ENCODE measurements around the gene ARHGEF28.

ARHGEF28 gene

GRCh38 chr5:73759771-73760170 lies 133.8 kb downstream of the ARHGEF28 start:
- TF ChIP-seq, protein P1, sequence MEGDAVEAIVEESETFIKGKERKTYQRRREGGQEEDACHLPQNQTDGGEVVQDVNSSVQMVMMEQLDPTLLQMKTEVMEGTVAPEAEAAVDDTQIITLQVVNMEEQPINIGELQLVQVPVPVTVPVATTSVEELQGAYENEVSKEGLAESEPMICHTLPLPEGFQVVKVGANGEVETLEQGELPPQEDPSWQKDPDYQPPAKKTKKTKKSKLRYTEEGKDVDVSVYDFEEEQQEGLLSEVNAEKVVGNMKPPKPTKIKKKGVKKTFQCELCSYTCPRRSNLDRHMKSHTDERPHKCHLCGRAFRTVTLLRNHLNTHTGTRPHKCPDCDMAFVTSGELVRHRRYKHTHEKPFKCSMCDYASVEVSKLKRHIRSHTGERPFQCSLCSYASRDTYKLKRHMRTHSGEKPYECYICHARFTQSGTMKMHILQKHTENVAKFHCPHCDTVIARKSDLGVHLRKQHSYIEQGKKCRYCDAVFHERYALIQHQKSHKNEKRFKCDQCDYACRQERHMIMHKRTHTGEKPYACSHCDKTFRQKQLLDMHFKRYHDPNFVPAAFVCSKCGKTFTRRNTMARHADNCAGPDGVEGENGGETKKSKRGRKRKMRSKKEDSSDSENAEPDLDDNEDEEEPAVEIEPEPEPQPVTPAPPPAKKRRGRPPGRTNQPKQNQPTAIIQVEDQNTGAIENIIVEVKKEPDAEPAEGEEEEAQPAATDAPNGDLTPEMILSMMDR (IDR thresholded peaks at IDR 0.05; ENCODE audit: insufficient read depth, low read length): no peak
- TF ChIP-seq POLR2AphosphoS5 (IDR thresholded peaks at IDR 0.05; ENCODE audit: low read depth) (no peak), GABPA (IDR thresholded peaks at IDR 0.05; ENCODE audit: low read depth) (no peak), SPI1 (IDR thresholded peaks at IDR 0.05; ENCODE audit: borderline replicate concordance, low read depth) (no peak)
- TF ChIP-seq, protein P2, sequence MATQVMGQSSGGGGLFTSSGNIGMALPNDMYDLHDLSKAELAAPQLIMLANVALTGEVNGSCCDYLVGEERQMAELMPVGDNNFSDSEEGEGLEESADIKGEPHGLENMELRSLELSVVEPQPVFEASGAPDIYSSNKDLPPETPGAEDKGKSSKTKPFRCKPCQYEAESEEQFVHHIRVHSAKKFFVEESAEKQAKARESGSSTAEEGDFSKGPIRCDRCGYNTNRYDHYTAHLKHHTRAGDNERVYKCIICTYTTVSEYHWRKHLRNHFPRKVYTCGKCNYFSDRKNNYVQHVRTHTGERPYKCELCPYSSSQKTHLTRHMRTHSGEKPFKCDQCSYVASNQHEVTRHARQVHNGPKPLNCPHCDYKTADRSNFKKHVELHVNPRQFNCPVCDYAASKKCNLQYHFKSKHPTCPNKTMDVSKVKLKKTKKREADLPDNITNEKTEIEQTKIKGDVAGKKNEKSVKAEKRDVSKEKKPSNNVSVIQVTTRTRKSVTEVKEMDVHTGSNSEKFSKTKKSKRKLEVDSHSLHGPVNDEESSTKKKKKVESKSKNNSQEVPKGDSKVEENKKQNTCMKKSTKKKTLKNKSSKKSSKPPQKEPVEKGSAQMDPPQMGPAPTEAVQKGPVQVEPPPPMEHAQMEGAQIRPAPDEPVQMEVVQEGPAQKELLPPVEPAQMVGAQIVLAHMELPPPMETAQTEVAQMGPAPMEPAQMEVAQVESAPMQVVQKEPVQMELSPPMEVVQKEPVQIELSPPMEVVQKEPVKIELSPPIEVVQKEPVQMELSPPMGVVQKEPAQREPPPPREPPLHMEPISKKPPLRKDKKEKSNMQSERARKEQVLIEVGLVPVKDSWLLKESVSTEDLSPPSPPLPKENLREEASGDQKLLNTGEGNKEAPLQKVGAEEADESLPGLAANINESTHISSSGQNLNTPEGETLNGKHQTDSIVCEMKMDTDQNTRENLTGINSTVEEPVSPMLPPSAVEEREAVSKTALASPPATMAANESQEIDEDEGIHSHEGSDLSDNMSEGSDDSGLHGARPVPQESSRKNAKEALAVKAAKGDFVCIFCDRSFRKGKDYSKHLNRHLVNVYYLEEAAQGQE (IDR thresholded peaks at IDR 0.05; ENCODE audit: insufficient replicate concordance, low read depth): no peak
- no peak for DNase-seq (ENCODE audit: low read depth in 1 of 2, low spot score in 1 of 2)
- H3K27ac ChIP-seq (replicated peaks): no peak overlapping the region

GRCh38 chr5:73763300-73764032 lies 137.5 kb downstream of the ARHGEF28 start:
- no peak for DNase-seq (ENCODE audit: low read depth in 1 of 2, low spot score in 1 of 2)
- H3K27me3 ChIP-seq (ENCODE audit: insufficient read depth, poor library complexity, severe bottlenecking): no peaks in the 10 kb centered on the region
- H3K27ac ChIP-seq (replicated peaks): no peak overlapping the region
- H3K4me3 ChIP-seq (replicated peaks; ENCODE audit: insufficient read depth, low read length): no peak overlapping the region
- TF ChIP-seq, protein P1 (IDR thresholded peaks at IDR 0.05; ENCODE audit: insufficient read depth, low read length): no peak
- TF ChIP-seq, protein P2 (IDR thresholded peaks at IDR 0.05; ENCODE audit: insufficient replicate concordance, low read depth): no peak
- TF ChIP-seq POLR2AphosphoS5 (IDR thresholded peaks at IDR 0.05; ENCODE audit: low read depth): no peak
- TF ChIP-seq SPI1 (IDR thresholded peaks at IDR 0.05; ENCODE audit: borderline replicate concordance, low read depth): no peak
- TF ChIP-seq GABPA (IDR thresholded peaks at IDR 0.05; ENCODE audit: low read depth): no peak

More at GRCh38 chr5:73759771-73760170, 133.8 kb downstream of the ARHGEF28 start:
- Histone ChIP-seq H3K27me3 (ENCODE audit: insufficient read depth, poor library complexity, severe bottlenecking) (no peaks in the 10 kb centered on the region), H3K4me3 (replicated peaks; ENCODE audit: insufficient read depth, low read length) (no peak overlapping the region)

- Histone ChIP-seq H3K27ac (replicated peaks) (no peak overlapping the region), H3K4me3 (replicated peaks; ENCODE audit: insufficient read depth, low read length) (no peak overlapping the region), H3K27me3 (ENCODE audit: insufficient read depth, poor library complexity, severe bottlenecking) (no peaks in the 10 kb centered on the region)
- TF ChIP-seq GABPA (IDR thresholded peaks at IDR 0.05; ENCODE audit: low read depth) (no peak), POLR2AphosphoS5 (IDR thresholded peaks at IDR 0.05; ENCODE audit: low read depth) (no peak), SPI1 (IDR thresholded peaks at IDR 0.05; ENCODE audit: borderline replicate concordance, low read depth) (no peak)
- TF ChIP-seq, protein P2 (IDR thresholded peaks at IDR 0.05; ENCODE audit: insufficient replicate concordance, low read depth): no peak
- TF ChIP-seq, protein P1 (IDR thresholded peaks at IDR 0.05; ENCODE audit: insufficient read depth, low read length): no peak
- DNase-seq (ENCODE audit: low read depth in 1 of 2, low spot score in 1 of 2): no peak
Observed at GRCh38 chr5:73764586-73764985, 138.6 kb downstream of the ARHGEF28 start.

All from HL-60 (cell line).